Vagina (tissue), 2 donors: Measurements from ENCODE around the gene CEP120.

Experiments used
- CTCF ChIP-seq, 3 experiments: fragments of 450-650 bp in 2 of 3; fragments of 200-600 bp in 1 of 3; sonication (generic) in 1 of 3; IDR thresholded peaks; one replicate each; pipeline ENCODE4 v1.5.1; 2017 to 2019; ENCODE audit warnings: antibody characterized with exemption in 3 of 3, mild to moderate bottlenecking in 2 of 3, moderate library complexity in 2 of 3
- POLR2A ChIP-seq, 2 donors: fragments of 450-650 bp; IDR thresholded peaks; one replicate each; pipeline ENCODE4 v1.6.1; 2017; ENCODE audit warnings: antibody characterized with exemption in 2 of 2, mild to moderate bottlenecking in 2 of 2, moderate library complexity in 2 of 2
- POLR2AphosphoS5 ChIP-seq, 2 donors: sonication (generic); formaldehyde crosslinking; IDR thresholded peaks; one replicate each; pipeline ENCODE4 v1.9.0; 2017; ENCODE audit warnings: antibody characterized with exemption in 2 of 2, mild to moderate bottlenecking in 2 of 2, low read depth in 1 of 2; ENCODE audit not compliant: insufficient read depth in 1 of 2

GRCh38 chr5:123471385-123471784, 48.2 kb upstream of the CEP120 start:
- TF ChIP-seq CTCF (IDR thresholded peaks at IDR 0.05) (no peak), POLR2AphosphoS5 (IDR thresholded peaks at IDR 0.05; ENCODE audit: insufficient read depth in 1 of 2, low read depth in 1 of 2) (no peak), POLR2A (IDR thresholded peaks at IDR 0.05) (no peak)
